ENCODE data around the gene RHBDF2. TPM values are rescaled to one million over a fixed set of nuclear protein-coding genes. Genes with fewer than 3 reads are reported as not detected.

The RHBDF2 gene
- total RNA-seq, 1 experiment from 2014 or later, result 33.4 TPM

- Mint-ChIP-seq H3K27me3 (ENCODE audit: insufficient read depth, unreplicated experiment) (no peaks in the 10 kb centered on the region), H3K4me1 (ENCODE audit: insufficient read depth, unreplicated experiment) (peaks cover 30% of the 10 kb centered on the region), H3K27ac (ENCODE audit: low read depth, unreplicated experiment) (peak overlapping the region; percentile 90), H3K9me3 (ENCODE audit: unreplicated experiment) (no peaks in the 10 kb centered on the region), H3K36me3 (ENCODE audit: insufficient read depth, unreplicated experiment) (peaks cover 5% of the 10 kb centered on the region), H3K4me3 (ENCODE audit: unreplicated experiment) (peak overlapping the region; percentile 80)
- ChIA-PET CTCF (interaction anchor here (0.6 to 11.5 kb wide), 7 partner anchors 15 to 629 kb away, joined by 3 to 134 read pairs (median 5); partner anchors contain the start of genes AANAT and ST6GALNAC2), POLR2A (interaction anchor here (0.5 to 5.7 kb wide), 13 partner anchors 11 to 238 kb away, joined by 3 to 53 read pairs (median 5); partner anchors contain the start of genes AANAT, JMJD6, METTL23 and MFSD11)
- intact Hi-C loops (cut with micrococcal nuclease), result no loop called here
- BruUV-seq (replicated peaks), result no TSS peak
- peak; percentile 52 for DNase-seq (ENCODE audit: unreplicated experiment)
- TF ChIP-seq, protein P1, sequence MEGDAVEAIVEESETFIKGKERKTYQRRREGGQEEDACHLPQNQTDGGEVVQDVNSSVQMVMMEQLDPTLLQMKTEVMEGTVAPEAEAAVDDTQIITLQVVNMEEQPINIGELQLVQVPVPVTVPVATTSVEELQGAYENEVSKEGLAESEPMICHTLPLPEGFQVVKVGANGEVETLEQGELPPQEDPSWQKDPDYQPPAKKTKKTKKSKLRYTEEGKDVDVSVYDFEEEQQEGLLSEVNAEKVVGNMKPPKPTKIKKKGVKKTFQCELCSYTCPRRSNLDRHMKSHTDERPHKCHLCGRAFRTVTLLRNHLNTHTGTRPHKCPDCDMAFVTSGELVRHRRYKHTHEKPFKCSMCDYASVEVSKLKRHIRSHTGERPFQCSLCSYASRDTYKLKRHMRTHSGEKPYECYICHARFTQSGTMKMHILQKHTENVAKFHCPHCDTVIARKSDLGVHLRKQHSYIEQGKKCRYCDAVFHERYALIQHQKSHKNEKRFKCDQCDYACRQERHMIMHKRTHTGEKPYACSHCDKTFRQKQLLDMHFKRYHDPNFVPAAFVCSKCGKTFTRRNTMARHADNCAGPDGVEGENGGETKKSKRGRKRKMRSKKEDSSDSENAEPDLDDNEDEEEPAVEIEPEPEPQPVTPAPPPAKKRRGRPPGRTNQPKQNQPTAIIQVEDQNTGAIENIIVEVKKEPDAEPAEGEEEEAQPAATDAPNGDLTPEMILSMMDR (IDR thresholded peaks at IDR 0.05; ENCODE audit: unreplicated experiment), result no peak
Observed at GRCh38 chr17:76500074-76500746, 1.0 kb downstream of the RHBDF2 start.

DNA sequence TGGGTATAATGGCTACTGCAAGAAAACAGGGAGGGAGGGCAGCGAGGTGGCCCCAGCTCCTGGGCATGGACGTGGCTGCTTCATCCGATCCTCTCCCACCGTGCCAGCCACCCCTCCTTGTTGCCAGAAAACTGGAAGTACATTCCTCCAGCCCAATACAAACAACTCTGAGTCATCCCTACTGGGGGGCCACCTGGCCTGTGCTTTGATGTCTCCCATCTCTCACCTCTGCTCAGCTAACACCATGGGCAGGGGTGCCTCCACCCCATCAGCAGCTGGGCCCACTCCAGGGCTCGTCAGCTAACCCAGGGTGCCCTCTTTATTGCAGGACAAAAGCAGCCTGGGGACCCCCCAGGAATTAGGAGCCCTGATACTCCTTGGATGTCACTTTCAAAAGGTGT, 2.0 kb downstream of the RHBDF2 start:
- no peaks in the 10 kb centered on the region for H3K27me3 Mint-ChIP-seq (ENCODE audit: insufficient read depth, unreplicated experiment)
- no peaks in the 10 kb centered on the region for H3K9me3 Mint-ChIP-seq (ENCODE audit: unreplicated experiment)
- H3K4me3 Mint-ChIP-seq (ENCODE audit: unreplicated experiment), result peak overlapping the region; percentile 80
- intact Hi-C loops (cut with micrococcal nuclease), result no loop called here
- CTCF ChIA-PET, result interaction anchor here (0.5 to 2.4 kb wide), 8 partner anchors 8 to 91 kb away, joined by 3 to 12 read pairs (median 4); partner anchors contain the start of gene ST6GALNAC2
- DNase-seq (ENCODE audit: unreplicated experiment), result peak; percentile 57
- TF ChIP-seq, protein P1 (IDR thresholded peaks at IDR 0.05; ENCODE audit: unreplicated experiment), result no peak
- peaks cover 5% of the 10 kb centered on the region for H3K36me3 Mint-ChIP-seq (ENCODE audit: insufficient read depth, unreplicated experiment)
- H3K27ac Mint-ChIP-seq (ENCODE audit: low read depth, unreplicated experiment), result peak overlapping the region; percentile 85
- POLR2A ChIA-PET, result interaction anchor here (0.6 to 5.7 kb wide), 12 partner anchors 12 to 543 kb away, joined by 3 to 53 read pairs (median 5); partner anchors contain the start of genes AANAT, JMJD6, METTL23 and SPHK1
- peaks cover 30% of the 10 kb centered on the region for H3K4me1 Mint-ChIP-seq (ENCODE audit: insufficient read depth, unreplicated experiment)
- BruUV-seq (replicated peaks), result no TSS peak

DNA sequence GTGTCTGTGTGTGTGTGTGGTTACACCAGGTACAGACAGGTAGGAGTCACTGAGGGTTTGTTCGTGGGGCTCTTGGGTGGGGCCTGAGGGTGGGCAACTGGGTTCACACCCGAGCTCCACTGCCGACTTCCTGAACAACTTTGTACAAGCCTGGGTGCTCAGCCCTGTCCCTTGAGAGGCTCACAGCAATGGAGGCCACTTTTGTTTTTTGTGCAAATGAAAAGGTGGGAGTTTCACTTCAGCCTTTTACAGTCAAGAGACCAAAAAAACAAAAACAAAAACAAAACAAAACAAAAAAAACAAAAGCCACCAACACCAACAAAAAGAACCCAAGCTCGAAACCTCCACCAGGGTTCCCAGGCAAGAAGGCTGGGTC, 2.4 kb downstream of the RHBDF2 start:
- no peak for DNase-seq (ENCODE audit: unreplicated experiment)
- H3K4me3 Mint-ChIP-seq (ENCODE audit: unreplicated experiment), result peak overlapping the region; percentile 80
- peaks cover 30% of the 10 kb centered on the region for H3K4me1 Mint-ChIP-seq (ENCODE audit: insufficient read depth, unreplicated experiment)
- intact Hi-C loops (cut with micrococcal nuclease), result no loop called here
- ChIA-PET CTCF (interaction anchor here (0.5 to 2.4 kb wide), 9 partner anchors 7 to 90 kb away, joined by 3 to 12 read pairs (median 4); no protein-coding TSS in a partner anchor), POLR2A (interaction anchor here (0.8 to 5.7 kb wide), 11 partner anchors 8 to 173 kb away, joined by 3 to 53 read pairs (median 4); partner anchors contain the start of genes AANAT, SPHK1 and UBE2O)
- BruUV-seq (replicated peaks), result no TSS peak
- H3K36me3 Mint-ChIP-seq (ENCODE audit: insufficient read depth, unreplicated experiment), result peaks cover 5% of the 10 kb centered on the region
- H3K9me3 Mint-ChIP-seq (ENCODE audit: unreplicated experiment), result no peaks in the 10 kb centered on the region
- no peaks in the 10 kb centered on the region for H3K27me3 Mint-ChIP-seq (ENCODE audit: insufficient read depth, unreplicated experiment)
- H3K27ac Mint-ChIP-seq (ENCODE audit: low read depth, unreplicated experiment), result peak overlapping the region; percentile 85
- TF ChIP-seq, protein P1 (IDR thresholded peaks at IDR 0.05; ENCODE audit: unreplicated experiment), result no peak
